ENCODE measurements around the gene CHURC1. TPM values are rescaled to one million over a fixed set of nuclear protein-coding genes. Genes with fewer than 3 reads are reported as not detected.

CHURC1 gene
- polyA plus RNA-seq, 4 donors = 44.6 to 71.4 (median 59.2) TPM

- DNase-seq (ENCODE audit: low read depth in 4 of 4, low spot score in 2 of 4) = no peak
These were observed 39.4 kb downstream of the CHURC1 start for GRCh38 chr14:64953661-64954060.

DNA sequence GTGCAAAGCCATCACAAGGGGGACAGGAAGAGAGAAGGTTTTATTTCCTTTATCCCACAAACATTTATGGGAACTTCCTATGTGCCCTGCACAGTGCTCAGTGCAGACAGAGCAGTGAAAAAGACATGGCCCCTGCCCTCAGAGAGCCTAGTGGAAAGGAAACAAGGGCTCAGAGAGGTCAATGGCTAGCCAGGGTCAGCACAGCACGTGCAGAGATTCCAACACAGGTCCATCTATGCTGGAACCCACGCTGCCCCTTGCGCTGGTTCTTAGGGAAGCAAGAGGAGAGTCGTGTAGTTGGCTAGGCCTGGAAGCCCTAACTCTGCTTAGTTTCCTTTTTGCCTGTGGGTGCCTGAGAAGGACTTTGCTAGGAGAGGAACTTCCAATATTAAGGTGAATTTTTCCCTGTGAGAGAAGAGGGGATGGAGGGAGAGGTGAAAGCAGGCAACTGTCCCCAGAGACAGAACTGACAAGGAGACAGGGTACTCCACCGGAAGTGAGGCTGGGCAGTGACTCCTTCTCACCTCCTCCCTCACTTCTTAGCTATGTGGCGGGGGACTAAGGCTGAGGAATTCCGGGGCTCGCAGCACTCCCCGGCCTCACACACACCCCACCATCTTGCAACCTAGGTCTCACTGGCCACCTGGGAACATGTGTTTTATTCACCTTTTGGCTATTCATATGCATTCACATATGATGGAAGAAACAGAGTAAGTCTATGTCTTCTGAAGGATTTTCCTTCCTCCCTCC is 40.4 kb downstream of the CHURC1 start:
- DNase-seq (ENCODE audit: low read depth in 4 of 4, low spot score in 2 of 4) = no peak

DNA sequence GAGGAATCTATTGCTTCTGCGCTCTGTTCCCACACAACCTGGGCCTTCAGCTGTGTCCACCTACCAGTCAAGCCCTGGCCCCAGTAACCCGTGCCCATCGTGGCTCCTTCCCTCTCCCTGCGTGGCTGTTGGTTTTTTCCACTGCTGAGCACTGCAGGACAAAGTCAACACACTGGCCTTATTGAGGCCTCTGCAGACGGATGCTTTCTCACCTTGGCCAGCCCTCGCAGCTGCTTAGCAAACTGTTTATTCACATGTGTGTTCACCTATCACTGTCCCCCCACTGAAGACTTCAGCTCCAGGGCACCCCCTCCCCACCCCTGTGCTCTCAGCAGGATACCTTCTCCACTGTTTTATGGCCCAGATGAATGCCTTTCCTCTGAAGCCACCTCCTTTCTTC is 41.0 kb downstream of the CHURC1 start:
- no peak for DNase-seq (ENCODE audit: low read depth in 4 of 4, low spot score in 2 of 4)

DNA sequence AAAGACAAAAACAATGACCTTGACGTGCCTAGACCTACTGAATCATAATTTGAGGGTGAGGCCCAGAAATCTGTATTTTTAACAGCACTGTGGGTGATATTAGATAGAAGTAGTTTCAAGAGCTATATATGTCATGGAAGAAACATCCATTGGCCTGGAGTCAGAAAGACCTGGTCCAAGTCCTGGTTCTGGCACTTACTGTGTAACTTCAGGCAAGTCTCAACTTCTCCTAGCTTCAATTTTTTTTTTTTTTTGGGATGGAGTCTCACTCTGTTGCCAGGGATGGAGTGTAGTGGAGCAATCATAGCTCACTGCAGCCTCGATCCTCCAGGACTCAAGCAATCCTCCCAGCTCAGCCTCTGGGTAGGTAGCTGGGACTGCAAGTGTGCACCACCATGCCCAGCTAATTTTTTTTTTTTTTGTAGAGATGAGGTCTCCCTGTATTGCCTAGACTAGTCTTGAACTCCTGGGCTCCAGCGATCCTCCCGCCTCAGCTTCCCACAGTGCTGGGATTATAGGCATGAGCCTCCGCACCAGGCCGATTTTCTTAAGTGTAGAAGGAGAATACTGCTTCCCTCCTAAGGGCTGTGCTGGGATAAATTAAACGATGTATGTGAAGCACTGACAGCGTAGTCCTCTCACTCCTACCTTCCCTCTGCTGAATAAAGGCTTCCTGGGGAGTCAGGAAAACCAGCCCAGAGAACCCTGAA is 42.6 kb downstream of the CHURC1 start:
- DNase-seq (ENCODE audit: low read depth in 4 of 4, low spot score in 2 of 4) = no peak

DNA sequence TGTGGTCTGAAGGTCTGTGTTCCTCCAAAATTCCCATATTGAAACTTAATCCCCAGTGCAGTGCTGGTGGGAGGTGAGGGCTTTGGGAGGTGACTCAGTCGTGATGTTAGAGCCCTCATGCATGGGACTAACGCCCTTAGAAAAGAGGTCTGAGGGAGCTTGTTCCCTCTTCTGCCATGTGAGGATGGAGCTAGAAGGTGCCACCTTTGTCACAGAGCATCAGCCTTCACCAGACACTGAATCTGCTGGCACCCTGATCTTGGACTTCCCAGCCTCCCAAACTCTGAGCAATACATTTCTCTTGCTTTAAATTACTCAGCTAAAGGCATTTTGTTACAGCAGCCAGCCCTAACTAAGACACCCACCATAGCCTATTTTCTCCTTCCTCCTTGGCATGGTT is 43.9 kb downstream of the CHURC1 start:
- no peak for DNase-seq (ENCODE audit: low read depth in 4 of 4, low spot score in 2 of 4)

GRCh38 chr14:64958743-64959142 is 44.5 kb downstream of the CHURC1 start:
- no peak for DNase-seq (ENCODE audit: low read depth in 4 of 4, low spot score in 2 of 4)

- no peak for DNase-seq (ENCODE audit: low read depth in 4 of 4, low spot score in 2 of 4)
These were observed 46.6 kb downstream of the CHURC1 start for GRCh38 chr14:64960762-64961276.

DNA sequence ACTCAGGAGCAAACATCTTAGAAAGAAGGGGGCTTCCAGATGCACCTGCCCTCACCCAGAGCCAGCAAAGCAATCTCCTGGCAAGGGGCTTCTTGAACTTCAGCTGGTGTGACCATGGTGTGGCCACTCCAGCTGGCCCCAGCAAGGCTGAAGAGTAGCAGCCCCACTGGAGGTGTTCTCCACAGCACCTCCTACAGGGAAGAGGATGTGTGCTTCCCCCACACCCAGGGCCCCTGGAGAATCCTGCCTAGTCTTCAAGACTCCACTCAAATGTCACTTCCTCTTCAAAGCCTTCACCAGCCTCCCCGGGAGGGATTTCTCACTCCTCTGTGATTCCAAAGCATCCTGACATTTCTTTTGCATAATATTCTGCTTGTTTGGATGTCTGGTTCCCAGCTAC is 49.4 kb downstream of the CHURC1 start:
- DNase-seq (ENCODE audit: low read depth in 4 of 4, low spot score in 2 of 4) = no peak

GRCh38 chr14:64965356-64966000 is 51.2 kb downstream of the CHURC1 start:
- no peak for DNase-seq (ENCODE audit: low read depth in 4 of 4, low spot score in 2 of 4)

GRCh38 chr14:64966976-64967375 is 52.7 kb downstream of the CHURC1 start:
- DNase-seq (ENCODE audit: low read depth in 4 of 4, low spot score in 2 of 4) = no peak

DNA sequence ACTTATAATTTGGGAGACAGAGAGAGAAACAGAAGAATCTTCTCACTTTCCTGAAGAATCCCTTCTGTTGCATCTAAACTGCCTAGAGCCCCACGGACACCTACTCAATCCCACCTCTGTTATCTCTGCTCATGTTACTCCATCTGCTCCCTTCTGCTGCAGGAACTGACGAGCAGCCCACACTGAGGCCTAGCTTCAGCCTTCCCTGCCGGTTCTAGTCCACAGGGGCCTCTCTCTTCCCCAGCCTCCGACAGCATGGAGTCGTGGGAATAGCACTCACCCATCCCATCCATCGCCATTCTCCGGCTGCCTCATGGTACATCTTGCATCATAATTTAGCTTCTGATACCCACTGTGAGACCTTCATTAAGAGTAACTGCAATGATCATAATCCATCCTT is 53.9 kb downstream of the CHURC1 start:
- DNase-seq (ENCODE audit: low read depth in 4 of 4, low spot score in 2 of 4) = no peak

DNA sequence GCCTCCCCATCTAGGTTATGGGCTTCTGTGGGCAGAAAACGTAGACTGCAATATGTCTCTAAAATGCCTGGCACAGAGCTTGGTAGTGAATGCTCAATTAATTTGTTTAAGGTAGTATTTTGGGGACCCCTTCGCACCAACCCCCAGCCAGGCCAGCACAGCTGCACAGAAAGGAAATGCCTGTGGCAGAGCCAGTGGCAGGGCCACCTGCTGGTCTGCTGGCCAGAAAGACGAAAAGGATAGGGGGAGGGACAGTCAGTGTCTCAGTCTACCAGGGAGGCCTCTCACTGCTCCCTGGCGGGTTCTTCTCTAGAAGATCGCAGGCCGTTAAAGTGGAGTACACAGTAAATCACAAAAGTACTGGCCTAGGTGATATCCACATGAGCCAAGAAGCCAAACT is 54.4 kb downstream of the CHURC1 start:
- no peak for DNase-seq (ENCODE audit: low read depth in 4 of 4, low spot score in 2 of 4)

DNA sequence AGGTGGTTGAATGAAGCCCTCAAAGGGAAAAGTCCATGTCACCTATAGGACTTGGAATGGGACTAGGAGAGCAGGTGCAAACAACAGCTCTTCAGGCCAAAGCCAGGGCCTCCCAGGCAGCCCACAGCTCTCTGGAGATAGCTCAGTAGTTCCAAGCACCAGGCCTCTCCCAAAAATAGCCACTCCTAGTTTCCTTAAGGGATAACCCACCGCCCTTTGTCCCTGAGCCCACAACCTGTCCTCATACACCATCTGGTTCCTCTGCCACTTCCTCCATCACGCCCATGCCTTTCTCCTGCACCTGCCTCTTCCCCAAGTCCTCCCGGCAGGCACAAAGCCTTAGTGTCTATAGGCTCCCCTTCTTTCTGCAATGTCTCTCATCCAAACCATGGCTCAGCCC is 55.8 kb downstream of the CHURC1 start:
- no peak for DNase-seq (ENCODE audit: low read depth in 4 of 4, low spot score in 2 of 4)

- DNase-seq (ENCODE audit: low read depth in 4 of 4, low spot score in 2 of 4) = no peak
These were observed 56.7 kb downstream of the CHURC1 start for GRCh38 chr14:64970776-64971477.

GRCh38 chr14:64971491-64971942 is 57.3 kb downstream of the CHURC1 start:
- DNase-seq (ENCODE audit: low read depth in 4 of 4, low spot score in 2 of 4) = no peak

GRCh38 chr14:64971943-64972791 is 57.9 kb downstream of the CHURC1 start, which contains the start of gene RAB15:
TSS of gene RAB15 (minus strand) at chr14:64972336. CDS start at chr14:64972076, 260 bp downstream.
- no peak for DNase-seq (ENCODE audit: low read depth in 4 of 4, low spot score in 2 of 4)

DNA sequence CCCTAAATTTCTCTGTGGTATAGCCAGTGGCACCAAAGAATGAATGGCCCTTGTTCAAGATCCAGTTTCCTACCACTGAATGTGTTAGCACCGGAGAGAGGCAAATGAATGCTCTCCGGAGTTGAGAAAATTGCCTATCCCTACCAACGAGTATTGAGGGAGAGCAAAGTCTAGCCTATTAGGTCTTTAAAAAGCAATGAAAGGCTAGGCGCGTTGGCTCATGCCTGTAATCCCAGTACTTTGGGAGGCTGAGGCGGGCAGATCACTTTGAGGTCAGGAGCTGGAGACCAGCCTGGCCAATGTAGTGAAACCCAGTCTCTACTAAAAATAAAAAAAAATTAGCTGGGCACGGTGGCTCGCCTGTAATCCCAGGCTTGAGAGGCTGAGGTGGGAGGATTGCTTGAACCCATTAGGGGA is 58.8 kb downstream of the CHURC1 start:
- no peak for DNase-seq (ENCODE audit: low read depth in 4 of 4, low spot score in 2 of 4)

GRCh38 chr14:64973826-64974225 is 59.6 kb downstream of the CHURC1 start:
- DNase-seq (ENCODE audit: low read depth in 4 of 4, low spot score in 2 of 4) = no peak

DNA sequence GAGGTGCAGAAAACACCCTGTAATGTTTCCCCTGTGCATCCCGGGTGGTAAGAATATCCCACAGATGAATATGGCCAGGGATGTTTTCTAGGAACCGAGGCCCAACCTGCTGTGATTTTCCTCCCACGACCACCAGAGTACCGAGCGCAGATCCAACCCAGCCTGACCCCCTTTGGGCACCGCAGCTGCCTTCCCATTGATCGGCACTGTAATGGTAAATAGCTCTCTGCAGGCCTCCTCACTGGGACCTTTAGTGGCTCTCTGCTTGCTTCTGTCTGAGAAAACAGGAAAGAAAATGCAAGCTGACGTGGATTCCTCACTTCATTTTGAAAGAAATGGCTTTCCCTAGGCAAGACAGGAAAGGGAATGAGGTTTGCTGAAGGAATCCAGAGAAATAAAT is 60.3 kb downstream of the CHURC1 start:
- no peak for DNase-seq (ENCODE audit: low read depth in 4 of 4, low spot score in 2 of 4)

All from left renal cortex interstitium (tissue), 4 donors.